GM12878 (cell line): ENCODE data around the gene SPHK2. TPM values are rescaled to one million over a fixed set of nuclear protein-coding genes. Genes with fewer than 3 reads are reported as not detected.

Experiments used
- ATAC-seq: fragments of 200-7000 bp; cut with Tn5 transposase; 3 replicates; pipeline ENCODE4 v1.9.1; 2020; ENCODE audit warnings: mild to moderate bottlenecking, moderate library complexity
- BruUV-seq: library from RNA; stranded (reverse); fragments of 400-500 nt; replicated peaks from 2 replicates; lab custom pipeline; 2021; lab: Mats Ljungman, UMichigan
- CTCF ChIA-PET: fragments of 300-600 bp; sonication (Branson Sonifier 250); formaldehyde crosslinking; extraction: SDS; loops from one replicate; lab custom pipeline; 2021; ENCODE audit warnings: inconsistent platforms; lab: Yijun Ruan, JAX
- POLR2A ChIA-PET: fragments of 350-600 bp; formaldehyde crosslinking; extraction: SDS; loops from one replicate; lab custom pipeline; 2021; ENCODE audit warnings: inconsistent platforms; lab: Charles Lee
- RAD21 ChIA-PET: fragments of 300-600 bp; sonication (Branson Sonifier 250); formaldehyde crosslinking; loops from one replicate; lab custom pipeline; 2023; ENCODE audit warnings: antibody characterized with exemption; ENCODE audit not compliant: unreplicated experiment; lab: Charles Lee
- SMC1A ChIA-PET: fragments of 300-600 bp; sonication (Branson Sonifier 250); formaldehyde crosslinking; loops from one replicate; lab custom pipeline; 2023; ENCODE audit not compliant: unreplicated experiment, uncharacterized antibody; lab: Charles Lee
- DNase-seq: peaks from one replicate; pipeline ENCODE4 v3.0.0-alpha.2; 2011; ENCODE audit warnings: low read depth, low spot score
- FAIRE-seq: peaks from 3 replicates; lab custom pipeline; 2011; peaks lifted over from hg19 to GRCh38; lab: Jason Lieb, UNC
- H2AFZ ChIP-seq: 2 replicates; pipeline ENCODE4 v1.6.0; 2011; ENCODE audit warnings: low read depth, low read length, control low read depth; ENCODE audit not compliant: control insufficient read depth
- H3K27ac ChIP-seq: 2 replicates; pipeline ENCODE4 v1.5.1; 2011; ENCODE audit warnings: control low read depth; ENCODE audit not compliant: control insufficient read depth, insufficient read depth
- H3K27me3 ChIP-seq, 2 experiments: replicated peaks in 1 of 2; 2 replicates each; pipeline versions ENCODE4 v1.6.0 to v1.6.1; 2011; ENCODE audit warnings: low read length in 1 of 2; ENCODE audit not compliant: control insufficient read depth in 2 of 2, insufficient read depth in 2 of 2
- H3K36me3 ChIP-seq, 2 experiments: 2 replicates each; pipeline ENCODE4 v1.5.1; 2011; ENCODE audit warnings: low read length in 1 of 2; ENCODE audit not compliant: control insufficient read depth in 2 of 2, insufficient read depth in 2 of 2
- H3K4me1 ChIP-seq: 2 replicates; pipeline ENCODE4 v1.6.1; 2011; ENCODE audit warnings: mild to moderate bottlenecking, low read length, moderate library complexity, mixed read lengths; ENCODE audit not compliant: control insufficient read depth, insufficient read depth
- H3K4me2 ChIP-seq: 2 replicates; pipeline ENCODE4 v1.6.0; 2011; ENCODE audit warnings: control low read depth; ENCODE audit not compliant: control insufficient read depth, insufficient read depth
- H3K4me3 ChIP-seq: fragments of 200-600 bp; sonication (generic); 2 replicates; pipeline ENCODE4 v1.5.1; 2016
- H3K79me2 ChIP-seq: 2 replicates; pipeline ENCODE4 v1.6.0; 2011; ENCODE audit warnings: low read length; ENCODE audit not compliant: control insufficient read depth, insufficient read depth
- H3K9ac ChIP-seq: 2 replicates; pipeline ENCODE4 v1.8.0; 2011; ENCODE audit warnings: low read length, control low read depth, mixed read lengths; ENCODE audit not compliant: control insufficient read depth, insufficient read depth
- H3K9me3 ChIP-seq: replicated peaks from 3 replicates; pipeline ENCODE4 v1.5.1; 2011; ENCODE audit warnings: mild to moderate bottlenecking, low read length; ENCODE audit not compliant: control insufficient read depth, insufficient read depth
- H4K20me1 ChIP-seq: 2 replicates; pipeline ENCODE4 v1.6.0; 2011; ENCODE audit not compliant: control insufficient read depth, insufficient read depth
- ATF2 ChIP-seq: IDR thresholded peaks from 2 replicates; pipeline ENCODE4 v1.6.1; 2012; ENCODE audit warnings: low read length, inconsistent platforms
- EZH2 ChIP-seq: IDR thresholded peaks from 2 replicates; pipeline ENCODE4 v1.6.1; 2012; ENCODE audit warnings: low read depth, mild to moderate bottlenecking, control low read depth, inconsistent platforms, low read length, borderline replicate concordance; ENCODE audit not compliant: control insufficient read depth
- FOXK2 ChIP-seq: fragments of 450-650 bp; IDR thresholded peaks from 2 replicates; pipeline ENCODE4 v1.6.1; 2017; ENCODE audit warnings: mild to moderate bottlenecking, moderate library complexity
- IKZF1 ChIP-seq: fragments of 450-650 bp; conservative IDR thresholded peaks from 2 replicates; pipeline ENCODE4 v1.6.1; 2017; ENCODE audit warnings: antibody characterized with exemption, mild to moderate bottlenecking
- IRF4 ChIP-seq: IDR thresholded peaks from 2 replicates; pipeline ENCODE4 v1.6.1; 2011; ENCODE audit warnings: low read depth, low read length
- JUNB ChIP-seq: IDR thresholded peaks from 2 replicates; pipeline ENCODE4 v1.6.1; 2016; ENCODE audit warnings: antibody characterized with exemption, mild to moderate bottlenecking
- MAX ChIP-seq: IDR thresholded peaks from 2 replicates; pipeline ENCODE4 v1.6.1; 2012; ENCODE audit warnings: low read depth, low read length, improper control_type of control experiment
- MEF2A ChIP-seq: IDR thresholded peaks from 2 replicates; pipeline ENCODE4 v1.6.1; 2011; ENCODE audit warnings: low read depth, mild to moderate bottlenecking, low read length, moderate library complexity; ENCODE audit not compliant: insufficient read depth
- MTA3 ChIP-seq: IDR thresholded peaks from 2 replicates; pipeline ENCODE4 v1.6.1; 2012; ENCODE audit warnings: low read length, inconsistent platforms, borderline replicate concordance
- PKNOX1 ChIP-seq: fragments of 450-650 bp; IDR thresholded peaks from 2 replicates; pipeline ENCODE4 v1.6.1; 2016; ENCODE audit warnings: mild to moderate bottlenecking
- POLR2A ChIP-seq: IDR thresholded peaks from 2 replicates; pipeline ENCODE4 v1.6.1; 2011; ENCODE audit warnings: low read depth, mild to moderate bottlenecking, low read length
- TAF1 ChIP-seq: IDR thresholded peaks from 2 replicates; pipeline ENCODE4 v1.6.1; 2011; ENCODE audit warnings: mild to moderate bottlenecking, low read depth, low read length, borderline replicate concordance
- TARDBP ChIP-seq: IDR thresholded peaks from 2 replicates; pipeline ENCODE4 v1.6.1; 2016; ENCODE audit warnings: borderline replicate concordance
- TCF12 ChIP-seq: IDR thresholded peaks from 2 replicates; pipeline ENCODE4 v1.6.1; 2011; ENCODE audit warnings: low read depth, mild to moderate bottlenecking, low read length
- YY1 ChIP-seq: IDR thresholded peaks from 2 replicates; pipeline ENCODE4 v1.6.1; 2011; ENCODE audit warnings: low read depth, mild to moderate bottlenecking, low read length
- ZBTB40 ChIP-seq: fragments of 450-650 bp; IDR thresholded peaks from 2 replicates; pipeline ENCODE4 v1.6.1; 2016; ENCODE audit warnings: mild to moderate bottlenecking, moderate library complexity, borderline replicate concordance
- ZNF384 ChIP-seq: IDR thresholded peaks from 2 replicates; pipeline ENCODE4 v1.6.1; 2012; ENCODE audit warnings: low read depth, mild to moderate bottlenecking, low read length, improper control_type of control experiment, borderline replicate concordance
- WGBS: methylation state at CpG from one replicate; pipeline ENCODE4 v1.1.6; 2016; ENCODE audit warnings: low lambda C conversion rate; ENCODE audit not compliant: insufficient replicate concordance, insufficient coverage; ENCODE audit errors: missing lambda C conversion rate; 5-methylcytosine and 5-hydroxymethylcytosine counted together
- in situ Hi-C: fragments of 300-500 bp; cut with MboI; formaldehyde crosslinking; loops from 9 replicates; pipeline ENCODE4 v1.14.3; 2018; ENCODE audit warnings: mixed read lengths
- intact Hi-C: fragments of 100-400 bp; cut with micrococcal nuclease; formaldehyde crosslinking; loops from one replicate; pipeline ENCODE4 v1.14.2; 2022; ENCODE audit not compliant: unreplicated experiment
- polyA plus RNA-seq, 11 experiments: library from polyadenylated mRNA; depleted of rRNA in 4 of 11; unstranded in 6 of 11; stranded (reverse) in 5 of 11; fragments of >200 nt; fragmentation: Nextera tagmentation in 4 of 11; fragmentation: Illumina TruSeq in 1 of 11; extraction: Ambion mirVana in 4 of 11; extraction: Trizol in 1 of 11; gene quantifications; 1 replicate in 1 of 11; 2 replicates in 10 of 11; pipeline versions ENCODE4 v1.2.1 to v1.2.3, GENCODE V29; 2011 to 2016; ENCODE audit warnings: inconsistent platforms in 2 of 11, missing spikeins in 2 of 11, low read depth in 1 of 11
- total RNA-seq, 4 experiments: library from RNA; depleted of rRNA in 3 of 4; stranded (reverse); fragments of >200 nt in 3 of 4; fragmentation: Illumina TruSeq in 1 of 4; extraction: Trizol in 1 of 4; gene quantifications; 2 replicates each; pipeline versions ENCODE4 v1.2.1 to v1.2.3, GENCODE V29; 2013 to 2021

The SPHK2 gene
- total and polyA plus RNA-seq, 10 of the 15 experiments (the other 5 are each of a cell fraction or from before 2014, with no cell fraction given) = 0.37 to 40.5 (median 11.2) TPM

- Histone ChIP-seq H3K27me3 (peaks cover 0 to 2% of the 10 kb centered on the region in 2 experiments; a peak in 1 of 4 replicates), H3K9me3 (no peaks in the 10 kb centered on the region), H3K4me2 (peak overlapping the region; percentile 69), H3K4me1 (peaks cover 6% of the 10 kb centered on the region; the same call in 1 of the 2 replicates), H3K27ac (no peak overlapping the region), H4K20me1 (no peaks in the 10 kb centered on the region), H3K79me2 (no peaks in the 10 kb centered on the region; the same call in 1 of the 2 replicates), H3K36me3 (no peaks in the 10 kb centered on the region), H3K4me3 (peak overlapping the region; percentile 60; the same call in 1 of the 2 replicates), H2AFZ (peak overlapping the region; percentile 94), H3K9ac (no peak overlapping the region; the same call in 1 of the 2 replicates)
- ChIA-PET POLR2A (interaction anchor here (0.6 kb wide), 1 partner anchor 14 kb away, joined by 3 read pairs; no protein-coding TSS in a partner anchor), RAD21 (interaction anchor here (0.6 kb wide), 1 partner anchor 1135 kb away, joined by 3 read pairs; no protein-coding TSS in a partner anchor), CTCF (no interaction called here), SMC1A (no interaction called here)
- FAIRE-seq (no peak), DNase-seq (no peak), ATAC-seq (peak; percentile 80)
- intact Hi-C loops = no loop called here
- BruUV-seq = no TSS peak
- in situ Hi-C loops = no loop called here
- WGBS = 42% methylated on average over 38 of the region's 39 CpGs
- no peak for TF ChIP-seq EZH2
- TF ChIP-seq ZBTB40 = peak; percentile 21; the same call in 1 of the 2 replicates
- no peak for TF ChIP-seq FOXK2
- TF ChIP-seq ATF2 = no peak
- 0 out of 2 replicates have a peak, but pooled peaks have one; percentile 21 for TF ChIP-seq IRF4
- TF ChIP-seq TCF12 = no peak
- TF ChIP-seq YY1 = peak; percentile 74
- no peak for TF ChIP-seq MEF2A
- peak; percentile 48 for TF ChIP-seq POLR2A
- peak; percentile 74 for TF ChIP-seq ZNF384
- TF ChIP-seq MTA3 = no peak
- TF ChIP-seq MAX = no peak
- no peak for TF ChIP-seq PKNOX1
- TF ChIP-seq TAF1 = peak; percentile 49; the same call in 1 of the 2 replicates
- TF ChIP-seq IKZF1 = 0 out of 2 replicates have a peak, but pooled peaks have one; percentile 16
- no peak for TF ChIP-seq TARDBP
- peak; percentile 72 for TF ChIP-seq JUNB
Measured at GRCh38 chr19:48596679-48597465, 22.4 kb upstream of the SPHK2 start.
